GM12872 (cell line): ENCODE measurements around the gene AUTS2.

ENCODE experiments used
- TF ChIP-seq, protein P1 (sequence below): IDR thresholded peaks from 3 replicates; pipeline ENCODE4 v1.5.1; 2011; ENCODE audit warnings: low read depth, mild to moderate bottlenecking, low read length, moderate library complexity; ENCODE audit not compliant: insufficient read depth

Gene AUTS2

GRCh38 chr7:70706204-70706603 is 1107.9 kb downstream of the AUTS2 start:
- TF ChIP-seq, protein P1, sequence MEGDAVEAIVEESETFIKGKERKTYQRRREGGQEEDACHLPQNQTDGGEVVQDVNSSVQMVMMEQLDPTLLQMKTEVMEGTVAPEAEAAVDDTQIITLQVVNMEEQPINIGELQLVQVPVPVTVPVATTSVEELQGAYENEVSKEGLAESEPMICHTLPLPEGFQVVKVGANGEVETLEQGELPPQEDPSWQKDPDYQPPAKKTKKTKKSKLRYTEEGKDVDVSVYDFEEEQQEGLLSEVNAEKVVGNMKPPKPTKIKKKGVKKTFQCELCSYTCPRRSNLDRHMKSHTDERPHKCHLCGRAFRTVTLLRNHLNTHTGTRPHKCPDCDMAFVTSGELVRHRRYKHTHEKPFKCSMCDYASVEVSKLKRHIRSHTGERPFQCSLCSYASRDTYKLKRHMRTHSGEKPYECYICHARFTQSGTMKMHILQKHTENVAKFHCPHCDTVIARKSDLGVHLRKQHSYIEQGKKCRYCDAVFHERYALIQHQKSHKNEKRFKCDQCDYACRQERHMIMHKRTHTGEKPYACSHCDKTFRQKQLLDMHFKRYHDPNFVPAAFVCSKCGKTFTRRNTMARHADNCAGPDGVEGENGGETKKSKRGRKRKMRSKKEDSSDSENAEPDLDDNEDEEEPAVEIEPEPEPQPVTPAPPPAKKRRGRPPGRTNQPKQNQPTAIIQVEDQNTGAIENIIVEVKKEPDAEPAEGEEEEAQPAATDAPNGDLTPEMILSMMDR, result no peak

DNA sequence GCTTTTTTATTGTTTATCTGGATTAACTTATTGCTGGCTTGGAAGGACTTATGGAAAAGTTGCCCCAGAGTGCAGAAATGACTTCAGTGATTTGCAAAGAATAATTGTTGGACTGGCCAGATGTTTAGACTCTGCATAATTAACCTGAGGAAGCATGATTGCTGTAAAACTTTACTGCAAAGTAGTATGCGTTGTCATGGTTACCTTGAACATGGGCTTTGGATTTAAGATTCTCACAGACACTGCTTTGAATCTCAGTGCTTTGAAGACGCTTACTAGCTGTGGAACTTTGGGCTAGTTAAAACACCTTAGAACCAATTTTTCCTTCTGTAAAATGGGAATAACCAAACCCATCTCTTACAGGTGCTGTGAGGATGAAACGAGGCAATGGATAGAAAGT is 1108.4 kb downstream of the AUTS2 start:
- TF ChIP-seq, protein P1, result no peak

- TF ChIP-seq, protein P1, result no peak
These were observed 1109.6 kb downstream of the AUTS2 start for GRCh38 chr7:70707823-70708243.

DNA sequence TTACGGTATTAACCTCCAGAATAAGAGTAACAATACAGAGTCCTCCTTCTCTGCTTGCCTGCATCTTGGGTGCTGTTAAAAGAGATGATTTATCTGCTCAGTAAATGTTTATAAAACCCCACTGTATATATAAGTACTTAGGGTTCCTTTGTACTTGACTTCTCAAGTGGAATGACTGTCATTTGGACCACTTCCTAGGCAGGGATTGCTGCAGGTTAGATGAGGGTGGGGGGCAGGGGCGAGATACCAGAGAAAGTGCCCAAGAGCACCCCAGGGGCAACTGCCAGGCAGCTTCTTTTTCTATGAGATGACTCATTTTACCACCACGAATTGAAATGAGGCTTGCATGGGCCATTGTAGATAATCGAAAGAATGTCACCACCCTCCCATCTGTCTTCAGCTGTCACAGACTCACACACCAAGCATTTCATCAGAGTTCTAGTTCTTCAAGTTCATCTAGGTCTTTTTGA is 1111.8 kb downstream of the AUTS2 start:
- TF ChIP-seq, protein P1, result no peak

- TF ChIP-seq, protein P1, result no peak
These were observed 1112.4 kb downstream of the AUTS2 start for GRCh38 chr7:70710651-70711050.

GRCh38 chr7:70711452-70711851 is 1113.2 kb downstream of the AUTS2 start:
- TF ChIP-seq, protein P1, result no peak

DNA sequence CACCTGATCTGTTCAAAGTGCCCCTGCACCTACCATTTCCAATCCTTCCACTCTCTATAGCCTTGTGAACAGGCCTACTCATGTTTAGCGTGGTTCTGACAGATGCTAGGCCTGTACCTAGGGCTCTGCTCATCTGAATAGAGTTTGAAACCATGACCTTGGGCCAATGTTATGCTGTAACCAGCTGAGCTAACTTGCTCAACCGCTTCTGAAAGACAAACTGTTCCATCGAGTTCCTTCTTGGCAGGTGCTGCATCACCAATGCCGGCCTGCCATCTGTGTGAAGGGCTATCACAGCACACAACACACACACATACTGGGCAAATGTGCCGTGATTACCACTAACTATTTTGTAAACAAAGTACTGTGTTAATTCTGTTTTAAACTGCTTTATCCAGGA is 1114.7 kb downstream of the AUTS2 start:
- TF ChIP-seq, protein P1, result no peak
